ENCODE measurements around the gene NXF1. TPM values are rescaled to one million over a fixed set of nuclear protein-coding genes. Genes with fewer than 3 reads are reported as not detected.
"Not testable (repeated sequence)": the region's sequence is repeated elsewhere in the genome, so short reads cannot be mapped to it uniquely, and the experiment has no call there.

NXF1 gene
- total RNA-seq, 4 donors from 2014 or later = 27.2 to 47.1 (median 46.1) TPM

DNA sequence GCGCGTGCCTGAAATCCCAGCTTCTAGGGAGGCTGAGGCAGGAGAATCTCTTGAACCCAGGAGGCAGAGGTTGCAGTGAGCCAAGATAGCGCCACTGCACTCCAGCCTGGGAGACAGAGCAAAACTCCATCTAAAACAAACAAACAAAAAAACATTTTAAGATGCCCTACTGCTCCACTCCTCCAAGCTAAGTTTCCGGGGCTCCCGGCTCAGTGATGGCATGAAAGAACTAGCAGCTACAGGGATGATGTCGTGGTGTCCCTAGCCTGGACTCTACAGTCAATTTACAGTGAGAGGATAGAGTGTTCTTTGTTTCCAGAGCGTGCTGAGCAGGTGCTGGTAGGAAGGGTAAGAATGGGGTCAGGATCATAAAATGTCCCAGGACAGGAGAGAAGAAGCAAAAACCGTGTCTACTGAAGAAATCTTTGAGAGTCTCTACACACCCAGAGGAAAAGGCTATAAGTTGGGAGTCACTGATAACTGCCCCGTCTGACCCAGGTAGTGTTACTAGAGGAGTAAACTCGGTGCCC is 50.1 kb downstream of the NXF1 start:
- no peak for TF ChIP-seq POLR2A (IDR thresholded peaks at IDR 0.05)
- peaks cover 14 to 19% of the 10 kb centered on the region in 2 donors for H3K4me1 ChIP-seq
- DNase-seq (no peak), ATAC-seq (no peak)
- no peaks in the 10 kb centered on the region for H3K27me3 ChIP-seq
- in situ Hi-C loops (cut with MboI; ENCODE audit: low sequenced_read_pairs in 4 of 4) (no loop called here), intact Hi-C loops (cut with DNase I; ENCODE audit: low total_unique reads) (no loop called here)
- H3K27ac ChIP-seq = no peak overlapping the region
- H3K9me3 ChIP-seq = no peaks in the 10 kb centered on the region
- H3K4me3 ChIP-seq = no peak overlapping the region
- peaks cover 0 to 6% of the 10 kb centered on the region in 2 donors for H3K36me3 ChIP-seq

DNA sequence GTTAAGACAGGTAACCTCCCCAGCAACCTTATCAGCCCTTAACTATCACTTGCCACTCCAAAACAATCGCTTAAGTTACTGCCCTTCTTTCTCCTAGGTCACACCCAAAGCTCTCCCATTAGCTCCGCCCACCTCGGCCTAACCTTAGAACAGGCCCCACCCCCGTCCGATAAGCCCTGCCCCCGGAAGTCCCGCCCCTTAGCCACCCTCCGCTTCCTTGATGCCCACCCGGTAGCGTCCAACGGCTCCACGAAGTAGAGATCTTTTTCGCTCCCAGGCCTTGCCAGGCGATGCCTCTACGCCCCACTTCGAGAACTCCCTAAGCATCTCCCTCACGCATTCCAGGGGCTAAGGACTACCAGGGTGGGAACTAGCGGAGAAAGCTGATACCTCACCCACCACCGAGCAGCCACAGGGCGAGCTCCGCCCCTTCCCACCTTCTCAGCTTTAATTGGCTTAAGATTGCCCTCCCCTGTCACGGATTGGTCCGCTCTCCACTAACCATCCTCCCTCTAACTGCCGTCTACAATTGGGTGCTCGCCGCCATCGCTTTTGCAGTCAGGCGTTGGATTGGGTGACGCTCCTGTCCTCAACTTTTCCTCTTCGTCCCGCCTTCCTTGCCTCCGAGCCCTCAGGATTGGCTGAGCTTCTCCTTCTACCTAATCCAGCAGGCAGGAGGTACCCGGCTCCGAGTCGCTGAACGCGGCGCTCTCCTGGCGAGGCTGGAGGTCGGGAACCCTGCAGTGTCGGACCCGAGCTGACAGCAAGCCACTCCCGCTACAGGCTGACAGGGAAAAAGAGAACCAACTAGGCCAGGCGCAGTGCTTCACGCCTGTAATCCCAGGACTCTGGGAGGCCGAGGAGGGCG is 51.3 kb downstream of the NXF1 start, which contains the start of gene ZBTB3:
TSS of gene ZBTB3 (minus strand) at position 425 of the 868 bp plus-strand sequence. CDS start 496 bp downstream, outside the sequence.
- TF ChIP-seq, protein P1, sequence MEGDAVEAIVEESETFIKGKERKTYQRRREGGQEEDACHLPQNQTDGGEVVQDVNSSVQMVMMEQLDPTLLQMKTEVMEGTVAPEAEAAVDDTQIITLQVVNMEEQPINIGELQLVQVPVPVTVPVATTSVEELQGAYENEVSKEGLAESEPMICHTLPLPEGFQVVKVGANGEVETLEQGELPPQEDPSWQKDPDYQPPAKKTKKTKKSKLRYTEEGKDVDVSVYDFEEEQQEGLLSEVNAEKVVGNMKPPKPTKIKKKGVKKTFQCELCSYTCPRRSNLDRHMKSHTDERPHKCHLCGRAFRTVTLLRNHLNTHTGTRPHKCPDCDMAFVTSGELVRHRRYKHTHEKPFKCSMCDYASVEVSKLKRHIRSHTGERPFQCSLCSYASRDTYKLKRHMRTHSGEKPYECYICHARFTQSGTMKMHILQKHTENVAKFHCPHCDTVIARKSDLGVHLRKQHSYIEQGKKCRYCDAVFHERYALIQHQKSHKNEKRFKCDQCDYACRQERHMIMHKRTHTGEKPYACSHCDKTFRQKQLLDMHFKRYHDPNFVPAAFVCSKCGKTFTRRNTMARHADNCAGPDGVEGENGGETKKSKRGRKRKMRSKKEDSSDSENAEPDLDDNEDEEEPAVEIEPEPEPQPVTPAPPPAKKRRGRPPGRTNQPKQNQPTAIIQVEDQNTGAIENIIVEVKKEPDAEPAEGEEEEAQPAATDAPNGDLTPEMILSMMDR (IDR thresholded peaks at IDR 0.05 in 4 of 5, conservative IDR thresholded peaks at IDR 0.05 in 1 of 5) = no peak
- peak; percentile 49 to 70 for TF ChIP-seq POLR2A (IDR thresholded peaks at IDR 0.05)
- Histone ChIP-seq H3K27me3 (no peaks in the 10 kb centered on the region), H3K4me1 (peaks cover 14 to 19% of the 10 kb centered on the region in 2 donors), H3K27ac (peak within 1 kb of the TSS; percentile 86 to 98 (median 92)), H3K4me3 (peak within 1 kb of the TSS; percentile 62 to 86 (median 73)), H3K9me3 (no peaks in the 10 kb centered on the region), H3K36me3 (peaks cover 0 to 6% of the 10 kb centered on the region in 2 donors)
- in situ Hi-C loops (cut with MboI; ENCODE audit: low sequenced_read_pairs in 4 of 4) (no loop called here), intact Hi-C loops (cut with DNase I; ENCODE audit: low total_unique reads) (loop anchor here (1.0 kb wide), 1 partner anchor 27 kb away; the partner anchor contains the start of gene HNRNPUL2)
- peak; percentile 98 to 99 for ATAC-seq
- peak; percentile 99 for DNase-seq

DNA sequence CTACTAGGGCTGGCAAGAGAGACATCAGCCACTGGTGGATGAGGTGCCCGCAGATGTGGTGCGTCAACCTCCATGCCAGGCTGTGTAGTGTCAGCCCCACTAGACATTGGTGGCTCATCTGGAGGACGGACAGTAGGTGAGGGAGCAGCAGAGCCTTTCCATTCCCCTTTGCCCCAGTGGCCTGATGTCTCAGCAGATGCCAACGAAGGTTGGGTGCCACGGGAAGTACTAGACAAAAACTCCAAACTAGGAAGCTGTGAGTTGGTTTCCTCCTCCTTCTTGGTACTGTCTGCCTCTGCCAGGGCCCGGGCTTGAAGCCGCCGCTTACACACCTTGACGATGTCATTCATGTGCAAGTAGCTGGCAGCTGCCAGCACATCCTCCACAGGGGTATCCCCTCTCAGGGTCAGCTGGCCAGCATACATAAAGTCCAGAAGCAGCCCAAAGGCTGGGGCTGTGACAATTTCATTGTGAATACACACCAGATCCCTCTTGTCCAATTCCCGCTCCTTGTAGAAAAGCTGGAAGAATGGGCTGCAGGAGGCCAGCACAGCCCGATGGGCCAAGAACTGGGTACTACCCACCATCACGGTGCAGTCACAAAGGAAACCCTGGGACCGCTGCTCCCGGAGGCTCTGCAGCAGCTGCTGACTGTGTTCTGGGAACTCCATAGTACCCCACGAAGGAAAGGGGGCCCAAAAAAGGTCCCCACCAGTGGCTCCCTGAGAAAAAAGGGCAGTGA is 52.1 kb downstream of the NXF1 start:
- H3K36me3 ChIP-seq = peaks cover 0 to 6% of the 10 kb centered on the region in 2 donors
- H3K9me3 ChIP-seq = no peaks in the 10 kb centered on the region
- TF ChIP-seq, protein P1 (IDR thresholded peaks at IDR 0.05 in 4 of 5, conservative IDR thresholded peaks at IDR 0.05 in 1 of 5) = no peak
- ATAC-seq (peak in 1 of 2 donors; percentile 4), DNase-seq (no peak)
- in situ Hi-C loops (cut with MboI; ENCODE audit: low sequenced_read_pairs in 4 of 4) = no loop called here
- no peaks in the 10 kb centered on the region for H3K27me3 ChIP-seq
- intact Hi-C loops (cut with DNase I; ENCODE audit: low total_unique reads) = no loop called here
- peak overlapping the region; percentile 62 to 86 (median 73) for H3K4me3 ChIP-seq
- peaks cover 14 to 19% of the 10 kb centered on the region in 2 donors for H3K4me1 ChIP-seq
- H3K27ac ChIP-seq = peak overlapping the region; percentile 86 to 98 (median 92)

DNA sequence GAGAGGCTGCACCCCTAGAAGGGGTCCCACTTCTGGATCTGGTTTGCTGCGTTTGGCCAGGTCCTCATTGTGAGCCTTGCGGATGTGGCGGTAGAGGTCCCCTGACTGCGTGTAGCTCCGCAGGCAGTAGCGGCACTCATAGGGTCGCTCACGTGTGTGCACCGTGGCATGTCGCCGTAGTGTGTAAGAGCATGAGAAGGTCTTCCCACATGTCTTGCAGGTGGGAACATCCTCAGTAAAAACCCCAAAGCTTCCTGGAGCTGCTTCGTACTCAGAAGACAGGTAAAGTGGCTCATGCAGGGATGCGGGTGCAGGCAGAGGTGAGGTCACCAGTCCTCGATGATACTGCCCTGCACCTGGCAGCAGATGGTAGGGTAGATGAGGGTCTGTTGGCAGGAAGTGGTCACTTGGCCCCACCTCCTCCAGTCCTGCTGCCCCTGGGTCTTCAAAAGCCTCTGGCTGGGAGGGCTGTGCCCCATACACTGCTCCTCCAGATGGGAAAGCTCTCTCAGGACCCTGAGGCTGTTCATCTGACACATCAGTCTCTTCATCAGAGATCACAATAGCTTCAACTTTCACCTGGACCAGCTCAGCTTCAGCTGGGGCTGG is 53.0 kb downstream of the NXF1 start:
- DNase-seq (no peak), ATAC-seq (no peak)
- Histone ChIP-seq H3K4me3 (no peak overlapping the region), H3K9me3 (no peaks in the 10 kb centered on the region), H3K27ac (peak overlapping the region in 1 of 4 donors; percentile 95), H3K4me1 (peaks cover 14 to 19% of the 10 kb centered on the region in 2 donors), H3K27me3 (no peaks in the 10 kb centered on the region), H3K36me3 (peaks cover 0 to 6% of the 10 kb centered on the region in 2 donors)
- in situ Hi-C loops (cut with MboI; ENCODE audit: low sequenced_read_pairs in 4 of 4) (no loop called here), intact Hi-C loops (cut with DNase I; ENCODE audit: low total_unique reads) (no loop called here)
- TF ChIP-seq, protein P1 (IDR thresholded peaks at IDR 0.05 in 4 of 5, conservative IDR thresholded peaks at IDR 0.05 in 1 of 5) = no peak
- TF ChIP-seq POLR2A (IDR thresholded peaks at IDR 0.05) = no peak

DNA sequence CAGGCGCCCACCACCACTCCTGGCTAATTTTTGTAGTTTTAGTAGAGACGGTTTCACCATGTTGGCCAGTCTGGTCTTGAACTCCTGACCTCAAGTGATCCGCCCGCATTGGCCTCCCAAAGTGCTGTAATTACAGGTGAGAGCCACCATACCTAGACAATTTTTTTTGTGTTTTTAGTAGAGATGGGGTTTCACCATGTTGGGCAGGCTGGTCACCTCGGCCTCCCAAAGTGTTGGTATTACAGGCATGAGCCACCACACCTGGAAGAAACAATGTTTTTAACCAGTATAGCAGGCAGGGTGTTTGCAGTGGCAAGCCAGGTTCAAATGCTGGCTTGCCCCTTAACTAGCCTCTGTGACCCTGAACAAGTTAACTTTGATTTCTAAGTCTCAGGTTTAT is 55.3 kb downstream of the NXF1 start:
- in situ Hi-C loops (cut with MboI; ENCODE audit: low sequenced_read_pairs in 4 of 4); H3K9me3 ChIP-seq; ATAC-seq; H3K27ac ChIP-seq; H3K27me3 ChIP-seq; H3K36me3 ChIP-seq; DNase-seq; H3K4me3 ChIP-seq; intact Hi-C loops (cut with DNase I; ENCODE audit: low total_unique reads): not testable (repeated sequence)
- peaks cover 14 to 19% of the 10 kb centered on the region in 2 donors for H3K4me1 ChIP-seq

Data from gastrocnemius medialis (tissue), 4 donors.